ENCODE results near the gene CERCAM.

- TF ChIP-seq EP300 (IDR thresholded peaks at IDR 0.05; ENCODE audit: low read depth) (no peak), CTCF (IDR thresholded peaks at IDR 0.05) (no peak), POLR2A (IDR thresholded peaks at IDR 0.05) (no peak)
Observed at GRCh38 chr9:128411364-128412119, 9.1 kb upstream of the CERCAM start.
